GM23248 (cell line): ENCODE data around the gene CROCC. TPM values are rescaled to one million over a fixed set of nuclear protein-coding genes. Genes with fewer than 3 reads are reported as not detected.
"Not testable (repeated sequence)": the region's sequence is repeated elsewhere in the genome, so short reads cannot be mapped to it uniquely, and the experiment has no call there.

Source experiments
- DNase-seq: peaks from one replicate; pipeline ENCODE4 v3.0.0-alpha.2; 2015
- H2AFZ ChIP-seq: fragments of 200-600 bp; sonication (generic); 2 replicates; pipeline ENCODE4 v1.6.1; 2016; ENCODE audit warnings: antibody characterized with exemption
- H3F3A ChIP-seq: fragments of 200-600 bp; sonication (generic); 2 replicates; pipeline ENCODE4 v1.6.1; 2016; ENCODE audit warnings: mild to moderate bottlenecking, antibody characterized with exemption, mixed run types; ENCODE audit not compliant: insufficient read depth
- H3K27ac ChIP-seq: fragments of 200-600 bp; sonication (generic); 2 replicates; pipeline ENCODE4 v1.5.1; 2016; ENCODE audit warnings: mild to moderate bottlenecking
- H3K27me3 ChIP-seq: fragments of 200-600 bp; sonication (generic); replicated peaks from 2 replicates; pipeline ENCODE4 v1.6.1; 2016; ENCODE audit warnings: mild to moderate bottlenecking; ENCODE audit not compliant: insufficient read depth
- H3K36me3 ChIP-seq: fragments of 200-600 bp; sonication (generic); 2 replicates; pipeline ENCODE4 v1.6.1; 2016; ENCODE audit warnings: low read depth, mild to moderate bottlenecking
- H3K4me1 ChIP-seq: fragments of 200-600 bp; sonication (generic); 2 replicates; pipeline ENCODE4 v1.6.1; 2016; ENCODE audit warnings: mild to moderate bottlenecking; ENCODE audit not compliant: insufficient read depth
- H3K4me2 ChIP-seq: fragments of 200-600 bp; sonication (generic); one replicate; pipeline ENCODE4 v1.6.1; 2016; ENCODE audit warnings: mild to moderate bottlenecking; ENCODE audit not compliant: unreplicated experiment
- H3K4me3 ChIP-seq: fragments of 200-600 bp; sonication (generic); 2 replicates; pipeline ENCODE4 v1.5.1; 2016; ENCODE audit warnings: mild to moderate bottlenecking
- H3K79me2 ChIP-seq: fragments of 200-600 bp; sonication (generic); 2 replicates; pipeline ENCODE4 v1.6.1; 2016; ENCODE audit warnings: mild to moderate bottlenecking; ENCODE audit not compliant: insufficient read depth
- H3K9ac ChIP-seq: fragments of 200-600 bp; sonication (generic); 2 replicates; pipeline ENCODE4 v1.6.1; 2016; ENCODE audit warnings: mild to moderate bottlenecking
- H3K9me2 ChIP-seq: fragments of 200-600 bp; sonication (generic); 2 replicates; pipeline ENCODE4 v1.6.1; 2016; ENCODE audit warnings: mixed run types, mild to moderate bottlenecking, moderate library complexity; ENCODE audit not compliant: insufficient read depth
- H3K9me3 ChIP-seq: fragments of 200-600 bp; sonication (generic); one replicate; pipeline ENCODE4 v1.6.1; 2017; ENCODE audit warnings: low read depth
- H4K20me1 ChIP-seq: fragments of 200-600 bp; sonication (generic); 2 replicates; pipeline ENCODE4 v1.6.0; 2016; ENCODE audit not compliant: insufficient read depth
- EZH2 ChIP-seq: fragments of 200-600 bp; sonication (generic); IDR thresholded peaks from 2 replicates; pipeline ENCODE4 v1.6.1; 2018; ENCODE audit warnings: antibody characterized with exemption, mild to moderate bottlenecking; ENCODE audit not compliant: insufficient read depth, poor library complexity, severe bottlenecking
- EZH2phosphoT487 ChIP-seq: fragments of 200-600 bp; sonication (generic); IDR thresholded peaks from 2 replicates; pipeline ENCODE4 v1.6.1; 2018; ENCODE audit warnings: antibody characterized with exemption, moderate library complexity, mild to moderate bottlenecking, low read depth; ENCODE audit not compliant: insufficient read depth
- WGBS, 2 experiments: methylation state at CpG; one replicate each; pipeline ENCODE4 v1.1.6; 2015 to 2017; ENCODE audit warnings: low lambda C conversion rate in 2 of 2, low coverage in 1 of 2; ENCODE audit errors: missing lambda C conversion rate in 2 of 2; 5-methylcytosine and 5-hydroxymethylcytosine counted together
- in situ Hi-C: fragments of 300-500 bp; cut with MboI; formaldehyde crosslinking; loops from 2 replicates; pipeline ENCODE4 v1.15.0; 2020
- polyA plus RNA-seq: library from polyadenylated mRNA; unstranded; fragments of >200 nt; fragmentation: Nextera tagmentation; extraction: Ambion mirVana; gene quantifications from 2 replicates; pipeline ENCODE4 v1.2.1, GENCODE V29; 2016
- total RNA-seq: library from RNA; depleted of rRNA; stranded (reverse); fragments of >200 nt; shearing (Covaris generic); gene quantifications from 2 replicates; pipeline ENCODE4 v1.2.3, GENCODE V29; 2014

Gene CROCC
- total and polyA plus RNA-seq, 2 experiments from 2014 or later, result 5.2 to 17.6 TPM

GRCh38 chr1:16882986-16883385, 38.7 kb upstream of the CROCC start:
- Histone ChIP-seq H3K4me3 (no peak overlapping the region), H3K79me2 (no peaks in the 10 kb centered on the region), H3K9ac (no peak overlapping the region), H3F3A (no peaks in the 10 kb centered on the region), H2AFZ (no peak overlapping the region), H3K36me3 (no peaks in the 10 kb centered on the region), H3K9me2 (no peaks in the 10 kb centered on the region), H3K27me3 (peaks cover 56% of the 10 kb centered on the region), H3K4me2 (no peak overlapping the region), H3K9me3 (no peaks in the 10 kb centered on the region), H3K27ac (no peak overlapping the region), H3K4me1 (no peaks in the 10 kb centered on the region), H4K20me1 (no peaks in the 10 kb centered on the region)
- WGBS, 2 experiments, result 35 to 37% methylated on average over 4 of the region's 4 CpGs
- no peak for TF ChIP-seq EZH2
- in situ Hi-C loops, result no loop called here
- DNase-seq, result no peak

- H4K20me1 ChIP-seq, H3K9ac ChIP-seq, H3K4me2 ChIP-seq, H3K4me3 ChIP-seq, DNase-seq, H3K9me3 ChIP-seq, H3K27ac ChIP-seq, in situ Hi-C loops, H3K36me3 ChIP-seq, H2AFZ ChIP-seq, H3F3A ChIP-seq, H3K4me1 ChIP-seq, H3K9me2 ChIP-seq, H3K79me2 ChIP-seq: not testable (repeated sequence)
- H3K27me3 ChIP-seq, result peaks cover 49% of the 10 kb centered on the region
- WGBS, 2 experiments, result 51 to 53% methylated on average over 5 of the region's 5 CpGs
These were observed 37.2 kb upstream of the CROCC start for GRCh38 chr1:16884487-16884886.

- Histone ChIP-seq H3F3A (peaks cover 10% of the 10 kb centered on the region; the same call in 1 of the 2 replicates), H3K27me3 (peaks cover 33% of the 10 kb centered on the region), H3K9me2 (no peaks in the 10 kb centered on the region), H4K20me1 (no peaks in the 10 kb centered on the region), H3K4me2 (no peak overlapping the region), H3K9me3 (no peaks in the 10 kb centered on the region), H3K9ac (no peak overlapping the region), H3K79me2 (no peaks in the 10 kb centered on the region), H3K27ac (no peak overlapping the region), H2AFZ (no peak overlapping the region), H3K4me3 (no peak overlapping the region), H3K4me1 (no peaks in the 10 kb centered on the region), H3K36me3 (no peaks in the 10 kb centered on the region)
- TF ChIP-seq EZH2 (no peak), EZH2phosphoT487 (no peak)
- no peak for DNase-seq
- in situ Hi-C loops, result no loop called here
- WGBS, 2 experiments, result 88% methylated on average over 20 of the region's 20 CpGs
These were observed 34.7 kb upstream of the CROCC start for GRCh38 chr1:16886860-16887605.

GRCh38 chr1:16888860-16889816, 32.6 kb upstream of the CROCC start:
- Histone ChIP-seq H3K4me3 (peak overlapping the region; percentile 80), H3K9ac (peak overlapping the region; percentile 76), H3F3A (peaks cover 10% of the 10 kb centered on the region; the same call in 1 of the 2 replicates), H3K9me3 (no peaks in the 10 kb centered on the region), H3K79me2 (no peaks in the 10 kb centered on the region), H4K20me1 (no peaks in the 10 kb centered on the region), H2AFZ (peak overlapping the region; percentile 98), H3K9me2 (no peaks in the 10 kb centered on the region), H3K27me3 (peaks cover 16% of the 10 kb centered on the region), H3K27ac (peak overlapping the region; percentile 10; the same call in 1 of the 2 replicates), H3K4me1 (no peaks in the 10 kb centered on the region), H3K36me3 (no peaks in the 10 kb centered on the region), H3K4me2 (peak overlapping the region; percentile 82)
- TF ChIP-seq EZH2 (no peak), EZH2phosphoT487 (no peak)
- 6% methylated on average over 63 of the region's 63 CpGs for WGBS, 2 experiments
- in situ Hi-C loops, result no loop called here
- peak; percentile 86 for DNase-seq

GRCh38 chr1:16890539-16891021, 31.2 kb upstream of the CROCC start:
- H3K4me2 ChIP-seq, H3K36me3 ChIP-seq, H3K4me1 ChIP-seq, H3K9me2 ChIP-seq, H3K27me3 ChIP-seq, H3K79me2 ChIP-seq, H4K20me1 ChIP-seq, in situ Hi-C loops, H2AFZ ChIP-seq, H3K27ac ChIP-seq, H3K9me3 ChIP-seq, H3K4me3 ChIP-seq, H3K9ac ChIP-seq, DNase-seq: not testable (repeated sequence)
- 64 to 66% methylated on average over 5 of the region's 5 CpGs for WGBS, 2 experiments
- H3F3A ChIP-seq, result peaks cover 10% of the 10 kb centered on the region; the same call in 1 of the 2 replicates

GRCh38 chr1:16891057-16891456, 30.7 kb upstream of the CROCC start:
- H3K4me3 ChIP-seq, H3K36me3 ChIP-seq, H3K79me2 ChIP-seq, H3K4me1 ChIP-seq, H3K27me3 ChIP-seq, H4K20me1 ChIP-seq, DNase-seq, H2AFZ ChIP-seq, H3K9me3 ChIP-seq, in situ Hi-C loops, H3K9ac ChIP-seq, H3K4me2 ChIP-seq, H3K27ac ChIP-seq, H3K9me2 ChIP-seq: not testable (repeated sequence)
- 23 to 25% methylated on average over 4 of the region's 4 CpGs for WGBS, 2 experiments
- H3F3A ChIP-seq, result peaks cover 10% of the 10 kb centered on the region; the same call in 1 of the 2 replicates
